Motor neuron (in vitro differentiated cells): ENCODE measurements around the gene GLOD4. TPM values are rescaled to one million over a fixed set of nuclear protein-coding genes. Genes with fewer than 3 reads are reported as not detected.

Source experiments
- ATAC-seq, 8 experiments: fragments of 200-7000 bp; cut with Tn5 transposase; replicated peaks in 6 of 8; 2 replicates each; pipeline ENCODE4 v1.8.0; 2021; ENCODE audit warnings: mild to moderate bottlenecking in 8 of 8, moderate library complexity in 8 of 8
- H3K27ac ChIP-seq, 2 donors: fragments of 250-450 bp; sonication (Bioruptor Pico); 2 replicates each; pipeline ENCODE4 v1.9.0; 2021; ENCODE audit warnings: antibody characterized with exemption in 2 of 2, mild to moderate bottlenecking in 2 of 2, moderate library complexity in 1 of 2
- H3K4me1 ChIP-seq, 2 donors: fragments of 250-450 bp; sonication (Bioruptor Pico); replicated peaks in 1 of 2; 2 replicates each; pipeline ENCODE4 v1.6.1; 2021; ENCODE audit warnings: antibody characterized with exemption in 2 of 2, mild to moderate bottlenecking in 2 of 2, moderate library complexity in 1 of 2
- H3K4me3 ChIP-seq, 5 donors: fragments of 250-450 bp; sonication (Bioruptor Pico); 2 replicates each; pipeline ENCODE4 v1.9.0; 2021; ENCODE audit warnings: antibody characterized with exemption in 5 of 5, mild to moderate bottlenecking in 5 of 5, moderate library complexity in 4 of 5
- WGBS, 10 experiments: fragments of 450-650 bp; shearing (Covaris generic); methylation state at CpG; one replicate each; pipeline ENCODE4 v1.0.0; 2022; 5-methylcytosine and 5-hydroxymethylcytosine counted together
- in situ Hi-C, 9 experiments: fragments of 400-800 bp; cut with MboI; loops; one replicate each; pipeline ENCODE4 v1.15.0; 2021; ENCODE audit warnings: low sequenced_read_pairs in 9 of 9, low pct_unique_long_range_greater_than_20kb in 2 of 9; ENCODE audit not compliant: unreplicated experiment in 9 of 9
- total RNA-seq, 8 experiments: library from RNA; unstranded; fragments of 300-600 nt; gene quantifications; 2 replicates each; pipeline versions ENCODE4 v1.2.3 to v1.2.4, GENCODE V29; 2022

The GLOD4 gene
- total RNA-seq, 8 experiments from 2014 or later: 50.8 to 90.4 (median 60.2) TPM

DNA sequence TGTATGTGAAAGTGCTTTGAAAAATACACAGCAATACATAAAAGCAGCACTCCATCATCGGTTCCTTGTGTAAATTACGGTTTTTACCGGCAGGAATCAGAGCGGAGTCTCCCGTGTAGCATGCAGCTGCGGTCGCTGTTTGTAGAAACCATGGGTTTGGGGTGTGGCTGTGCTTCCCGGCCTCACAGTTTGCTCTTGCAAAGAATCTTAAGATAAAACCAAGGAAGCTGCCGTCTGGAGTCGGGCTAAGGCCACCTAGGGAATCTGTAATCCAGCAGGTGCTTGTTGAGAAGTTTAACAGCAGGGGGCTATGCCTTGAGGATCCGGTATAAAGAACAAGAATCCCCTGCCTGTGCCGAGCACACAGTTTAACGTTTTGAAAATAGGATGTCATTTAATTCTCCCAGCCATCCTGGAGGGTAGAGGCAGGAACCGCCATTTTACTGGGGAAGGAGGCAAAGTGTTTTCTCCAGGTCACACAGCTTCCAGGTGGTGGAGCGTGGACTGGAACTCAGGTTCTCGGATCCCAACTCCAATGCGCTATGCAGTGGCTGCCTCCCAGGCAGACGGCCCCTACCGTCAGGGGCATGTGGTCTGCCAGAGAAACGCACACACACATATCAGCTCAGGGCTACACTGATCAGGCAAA lies 55.7 kb downstream of the GLOD4 start:
- in situ Hi-C loops: no loop called here
- Histone ChIP-seq H3K27ac (no peak overlapping the region), H3K4me3 (no peak overlapping the region), H3K4me1 (peaks cover 0 to 4% of the 10 kb centered on the region in 2 donors)
- WGBS, 10 experiments: 25 to 88% (median 43%) methylated on average over 2 to 12 of the region's 20 CpGs; no CpG with 5 or more reads in 1 of the 10 experiments
- peak in 1 of 8 experiments; percentile 21 for ATAC-seq

DNA sequence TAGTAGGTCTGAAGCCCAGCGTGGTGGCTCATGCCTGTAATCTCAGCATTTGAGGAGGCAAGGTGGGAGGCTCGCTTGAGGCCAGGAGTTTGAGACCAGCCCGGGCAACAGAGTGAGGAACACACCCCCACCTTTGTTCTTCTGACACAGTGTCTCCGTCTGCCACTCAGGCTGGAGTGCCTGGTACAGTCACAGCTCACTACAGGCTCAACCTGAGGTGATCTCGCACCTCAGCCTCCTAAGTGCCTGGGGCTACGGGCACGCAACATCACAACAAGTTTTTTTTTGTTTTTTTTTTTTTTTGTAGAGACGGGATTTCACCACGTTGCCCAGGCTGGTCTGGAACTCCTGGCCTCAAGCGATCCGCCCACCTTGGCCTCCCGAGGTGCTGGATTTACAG lies 56.3 kb downstream of the GLOD4 start:
- ATAC-seq: no peak
- Histone ChIP-seq H3K27ac (no peak overlapping the region), H3K4me1 (peaks cover 0 to 4% of the 10 kb centered on the region in 2 donors), H3K4me3 (no peak overlapping the region)
- 72 to 100% (median 79%) methylated on average over 1 to 10 of the region's 12 CpGs; no CpG with 5 or more reads in 4 of the 10 experiments for WGBS, 10 experiments
- in situ Hi-C loops: no loop called here

DNA sequence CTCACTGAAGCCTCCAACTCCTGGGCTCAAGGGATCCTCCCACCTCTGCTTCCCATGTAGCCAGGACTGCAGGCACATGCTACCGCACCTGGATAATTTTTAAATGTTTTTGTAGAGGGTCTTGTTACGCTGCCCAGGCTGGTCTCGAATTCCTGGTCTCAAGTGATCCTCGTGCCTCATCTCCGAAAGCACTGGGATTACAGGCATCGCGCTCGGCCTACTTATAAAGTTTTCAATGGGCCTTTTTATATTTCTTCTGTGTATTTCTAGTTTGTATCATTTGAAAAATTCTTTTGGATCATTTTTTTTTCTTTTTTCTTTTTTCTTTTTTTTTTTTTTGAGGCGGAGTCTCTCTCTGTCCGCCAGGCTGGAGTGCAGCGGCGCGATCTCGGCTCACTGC lies 57.0 kb downstream of the GLOD4 start:
- H3K4me3 ChIP-seq: no peak overlapping the region
- peaks cover 0 to 4% of the 10 kb centered on the region in 2 donors for H3K4me1 ChIP-seq
- no peak overlapping the region for H3K27ac ChIP-seq
- no peak for ATAC-seq
- 94 to 100% (median 99%) methylated on average over 2 to 14 of the region's 14 CpGs for WGBS, 10 experiments
- in situ Hi-C loops: no loop called here

DNA sequence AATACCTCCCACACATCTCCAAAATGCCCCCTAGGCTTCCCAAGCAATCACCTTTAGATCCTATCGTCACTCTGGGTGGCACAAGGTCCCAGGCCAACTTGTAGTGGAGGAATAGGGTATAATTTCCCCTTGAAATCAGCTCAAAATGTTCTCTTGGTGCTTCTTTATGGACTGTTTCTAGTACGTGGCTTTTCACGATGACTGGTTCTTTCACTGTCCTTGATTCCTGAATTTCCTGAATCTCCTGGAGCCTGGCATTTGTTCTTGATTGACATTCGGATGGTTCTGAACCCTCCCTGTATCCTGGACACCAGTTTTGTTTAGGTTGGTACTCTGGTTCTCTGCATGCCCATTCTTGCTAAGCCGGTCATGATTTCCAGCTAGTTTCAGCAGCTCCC lies 60.5 kb downstream of the GLOD4 start:
- 60 to 96% (median 72%) methylated on average over 1 to 5 of the region's 5 CpGs; no CpG with 5 or more reads in 2 of the 10 experiments for WGBS, 10 experiments
- no peak overlapping the region for H3K4me3 ChIP-seq
- no peak overlapping the region for H3K27ac ChIP-seq
- in situ Hi-C loops: no loop called here
- no peak for ATAC-seq
- H3K4me1 ChIP-seq: peaks cover 9 to 11% of the 10 kb centered on the region in 2 donors

DNA sequence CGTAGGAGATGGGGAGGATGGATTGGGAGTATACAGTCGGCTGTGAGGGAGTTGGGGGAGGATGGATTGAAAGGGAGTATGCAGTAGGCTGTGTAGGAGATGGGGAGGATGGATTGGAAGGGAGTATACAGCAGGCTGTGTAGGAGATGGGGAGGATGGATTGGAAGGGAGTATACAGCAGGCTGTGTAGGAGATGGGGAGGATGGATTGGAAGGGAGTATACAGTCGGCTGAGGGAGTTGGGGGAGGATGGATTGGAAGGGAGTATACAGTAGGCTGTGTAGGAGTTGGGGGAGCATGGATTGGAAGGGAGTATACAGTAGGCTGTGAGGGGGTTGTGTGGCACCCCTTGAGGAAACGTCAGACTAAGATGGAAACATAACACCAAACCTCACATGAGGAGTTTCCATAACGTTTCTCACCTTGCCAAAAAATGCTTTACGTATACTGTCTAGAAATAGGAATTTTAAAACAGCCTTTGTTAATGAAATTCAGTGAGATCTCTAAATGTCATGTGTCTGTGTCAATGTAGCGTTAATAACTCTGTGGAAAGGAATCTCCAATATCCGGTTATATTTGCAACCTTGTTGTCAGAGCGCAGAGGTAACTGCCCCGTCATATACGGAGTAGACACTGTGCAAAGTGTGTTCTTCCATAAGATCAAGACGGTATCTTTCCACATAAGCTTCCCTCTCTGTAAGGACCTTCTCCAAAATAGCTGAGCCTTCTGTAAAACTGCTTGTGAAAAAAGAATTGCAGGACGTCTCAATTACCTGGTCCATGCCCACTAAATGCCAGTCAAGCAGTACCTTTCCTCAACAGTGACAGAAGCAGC lies 61.2 kb downstream of the GLOD4 start:
- Histone ChIP-seq H3K4me3 (no peak overlapping the region), H3K4me1 (peaks cover 6 to 16% of the 10 kb centered on the region in 2 donors), H3K27ac (no peak overlapping the region)
- in situ Hi-C loops: no loop called here
- ATAC-seq: no peak
- WGBS, 10 experiments: 60 to 93% (median 81%) methylated on average over 3 to 13 of the region's 13 CpGs

DNA sequence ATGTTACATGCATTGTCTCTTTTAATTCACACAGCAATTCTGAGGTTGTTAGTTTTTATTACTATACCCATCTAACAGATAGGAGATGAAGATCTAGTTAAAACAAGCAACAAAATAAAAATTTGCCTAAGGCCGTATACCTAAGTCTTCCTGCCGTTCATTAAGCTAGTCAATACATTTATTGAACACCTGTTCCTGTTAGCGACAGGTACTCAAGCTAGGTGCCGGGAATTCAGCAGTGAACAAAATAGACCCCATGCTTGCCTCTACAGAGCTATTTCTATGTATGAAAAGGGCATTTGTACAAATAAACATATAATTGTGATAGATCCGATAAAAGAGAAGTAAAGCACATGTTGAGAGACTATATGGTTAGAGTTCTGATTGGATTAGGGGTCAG lies 64.0 kb downstream of the GLOD4 start:
- H3K27ac ChIP-seq: no peak overlapping the region
- WGBS, 10 experiments: 84 to 100% (median 97%) methylated on average over 1 to 5 of the region's 5 CpGs
- H3K4me3 ChIP-seq: no peak overlapping the region
- in situ Hi-C loops: no loop called here
- peaks cover 11 to 24% of the 10 kb centered on the region in 2 donors for H3K4me1 ChIP-seq
- ATAC-seq: no peak

Other genes starting within 250 kb of the GLOD4 start
- gene VPS53, start 67.4 kb downstream of the GLOD4 start, total RNA-seq: 10 to 100 TPM; 15.3 to 49.2 (median 21.9) TPM
- 10 to 100 TPM in 5 of 8 experiments, 1 to 10 TPM in 3; 7.6 to 22.7 (median 11.5) TPM for gene TLCD3A, start 49.7 kb downstream of the GLOD4 start, total RNA-seq
- 10 to 100 TPM in 6 of 8 experiments, 1 to 10 TPM in 2; 8.6 to 27.9 (median 12.6) TPM for gene GEMIN4, start 30.0 kb downstream of the GLOD4 start, total RNA-seq
- 10 to 100 TPM; 13.4 to 30.6 (median 20.9) TPM for gene MRM3, start 73 bp upstream of the GLOD4 start, total RNA-seq
- 10 to 100 TPM in 5 of 8 experiments, 1 to 10 TPM in 3; 1.0 to 66.4 (median 22.6) TPM for gene NXN, start 197.5 kb upstream of the GLOD4 start, total RNA-seq
- gene TIMM22, start 214.8 kb upstream of the GLOD4 start, total RNA-seq: 10 to 100 TPM in 6 of 8 experiments, 1 to 10 TPM in 2; 8.2 to 19.8 (median 14.2) TPM